ENCODE measurements around the gene CCDC33. TPM values are rescaled to one million over a fixed set of nuclear protein-coding genes. Genes with fewer than 3 reads are reported as not detected.

CCDC33 gene
- total and polyA plus RNA-seq, 2 donors (not counting 3 experiments of a cell fraction or from before 2014, with no cell fraction given): not detected

DNA sequence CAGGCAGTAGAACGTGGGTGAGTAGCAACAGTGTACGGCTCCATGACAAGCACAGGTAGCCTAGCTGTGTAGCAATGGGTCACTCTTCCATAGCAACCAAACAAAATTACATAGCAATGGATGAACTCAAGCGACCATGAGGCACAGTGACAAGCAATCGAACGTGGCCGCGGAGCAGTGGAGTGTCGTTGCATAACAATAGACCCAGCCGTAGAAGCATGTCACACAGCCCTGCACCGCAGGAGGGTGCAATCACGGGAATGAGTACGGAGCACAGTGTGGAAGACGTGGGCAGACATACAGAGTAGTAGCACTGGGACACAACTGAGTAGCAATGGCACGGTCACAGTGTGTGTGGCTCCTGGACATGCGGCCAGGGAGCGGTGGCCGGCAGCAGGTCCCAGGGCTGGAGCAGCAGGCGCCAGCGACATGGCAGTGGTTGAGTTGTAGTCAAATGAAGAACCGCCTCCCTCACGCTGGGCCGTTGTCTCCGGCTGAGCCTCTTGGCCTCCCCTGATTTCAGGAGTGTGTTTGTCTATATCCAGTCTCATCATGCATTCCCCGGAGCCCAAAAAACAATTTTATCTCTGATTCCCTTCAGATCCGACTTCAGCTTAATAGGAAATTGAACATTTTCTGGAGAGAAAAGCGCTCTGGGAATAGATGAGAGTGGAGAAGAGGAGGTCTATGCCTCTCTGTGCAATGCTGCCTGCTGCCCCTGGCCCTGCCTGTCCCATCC is 64.1 kb downstream of the CCDC33 start:
- no peak overlapping the region for H3K9ac ChIP-seq (replicated peaks; ENCODE audit: extremely low read depth, insufficient read depth, low read length)
- H3K27me3 ChIP-seq (ENCODE audit: control insufficient read depth in 2 of 2, insufficient read depth in 2 of 2, low read length in 2 of 2): peaks cover 7 to 13% of the 10 kb centered on the region in 2 experiments
- H4K20me1 ChIP-seq (replicated peaks; ENCODE audit: control insufficient read depth, extremely low read depth, insufficient read depth, low read length): no peaks in the 10 kb centered on the region
- H3K27ac ChIP-seq (ENCODE audit: insufficient read depth, low read depth, low read length): no peak overlapping the region
- POLR2A ChIA-PET: no interaction called here
- CTCF ChIA-PET: interaction anchor here (1.7 kb wide), 1 partner anchor 172 kb away, joined by 6 read pairs; no protein-coding TSS in a partner anchor
- no peaks in the 10 kb centered on the region for H3K4me1 ChIP-seq (ENCODE audit: control insufficient read depth, extremely low read depth, insufficient read depth, low read length)
- no peaks in the 10 kb centered on the region for H3K9me3 ChIP-seq (replicated peaks; ENCODE audit: control insufficient read depth, insufficient read depth, low read length)
- intact Hi-C loops (cut with micrococcal nuclease): no loop called here
- H3K4me3 ChIP-seq (replicated peaks in 1 of 3; ENCODE audit: insufficient read depth in 1 of 3, low read depth in 1 of 3, low read length in 3 of 3): no peak overlapping the region
- no peaks in the 10 kb centered on the region for H3K36me3 ChIP-seq (ENCODE audit: control insufficient read depth in 2 of 2, extremely low read depth in 1 of 2, insufficient read depth in 2 of 2, low read length in 2 of 2)
- dilution Hi-C loops (cut with MboI; ENCODE audit: extremely low pct_ligation_motif_present, low sequenced_read_pairs): no loop called here
- BruUV-seq (replicated peaks): no TSS peak
- H2AFZ ChIP-seq (ENCODE audit: low read depth, low read length): no peak overlapping the region
- no peak for TF ChIP-seq MYC (IDR thresholded peaks at IDR 0.05; ENCODE audit: low read depth, low read length)
- TF ChIP-seq EZH2 (IDR thresholded peaks at IDR 0.05; ENCODE audit: borderline replicate concordance, low read depth, low read length, severe bottlenecking): no peak
- TF ChIP-seq GATA2 (IDR thresholded peaks at IDR 0.05; ENCODE audit: insufficient read depth, insufficient read length, low read depth, low read length): no peak
- TF ChIP-seq, protein P1, sequence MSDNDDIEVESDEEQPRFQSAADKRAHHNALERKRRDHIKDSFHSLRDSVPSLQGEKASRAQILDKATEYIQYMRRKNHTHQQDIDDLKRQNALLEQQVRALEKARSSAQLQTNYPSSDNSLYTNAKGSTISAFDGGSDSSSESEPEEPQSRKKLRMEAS (IDR thresholded peaks at IDR 0.05; ENCODE audit: insufficient read depth, insufficient read length): no peak
- no peak for TF ChIP-seq JUN (IDR thresholded peaks at IDR 0.05; ENCODE audit: borderline replicate concordance, insufficient read depth, insufficient read length, low read depth)
- TF ChIP-seq POLR2A (IDR thresholded peaks at IDR 0.05; ENCODE audit: low read depth, low read length): no peak
- TF ChIP-seq POLR2AphosphoS5 (IDR thresholded peaks at IDR 0.05; ENCODE audit: insufficient read depth, low read depth, low read length): no peak
- no peak for TF ChIP-seq FOS (IDR thresholded peaks at IDR 0.05; ENCODE audit: borderline replicate concordance, insufficient read depth, low read length)
- no peak for TF ChIP-seq CTCF (IDR thresholded peaks at IDR 0.05; ENCODE audit: extremely low read depth in 1 of 2, insufficient read depth in 1 of 2, low read depth in 1 of 2, low read length in 2 of 2)
- H3K4me2 ChIP-seq (ENCODE audit: insufficient read depth, low read length): no peak overlapping the region
- DNase-seq (ENCODE audit: low read depth, low spot score) (no peak), FAIRE-seq (no peak)
- H3K79me2 ChIP-seq (ENCODE audit: control insufficient read depth, insufficient read depth, low read length): no peaks in the 10 kb centered on the region
- H3K9me1 ChIP-seq (replicated peaks; ENCODE audit: control insufficient read depth, extremely low read depth, insufficient read depth, low read length): no peaks in the 10 kb centered on the region

Data from endothelial cell of umbilical vein (primary cell).